Activated naive CD4-positive, alpha-beta T cell treated with anti-CD3 and anti-CD28 coated beads, Interleukin-2, amount 50 U/mL, for 16 hours (primary cell): ENCODE measurements around the gene C5orf58.
"Not testable (repeated sequence)": the region's sequence is repeated elsewhere in the genome, so short reads cannot be mapped to it uniquely, and the experiment has no call there.

Experiments
- DNase-seq: peaks from one replicate; pipeline ENCODE4 v3.0.0-alpha.2; 2020

The C5orf58 gene

DNA sequence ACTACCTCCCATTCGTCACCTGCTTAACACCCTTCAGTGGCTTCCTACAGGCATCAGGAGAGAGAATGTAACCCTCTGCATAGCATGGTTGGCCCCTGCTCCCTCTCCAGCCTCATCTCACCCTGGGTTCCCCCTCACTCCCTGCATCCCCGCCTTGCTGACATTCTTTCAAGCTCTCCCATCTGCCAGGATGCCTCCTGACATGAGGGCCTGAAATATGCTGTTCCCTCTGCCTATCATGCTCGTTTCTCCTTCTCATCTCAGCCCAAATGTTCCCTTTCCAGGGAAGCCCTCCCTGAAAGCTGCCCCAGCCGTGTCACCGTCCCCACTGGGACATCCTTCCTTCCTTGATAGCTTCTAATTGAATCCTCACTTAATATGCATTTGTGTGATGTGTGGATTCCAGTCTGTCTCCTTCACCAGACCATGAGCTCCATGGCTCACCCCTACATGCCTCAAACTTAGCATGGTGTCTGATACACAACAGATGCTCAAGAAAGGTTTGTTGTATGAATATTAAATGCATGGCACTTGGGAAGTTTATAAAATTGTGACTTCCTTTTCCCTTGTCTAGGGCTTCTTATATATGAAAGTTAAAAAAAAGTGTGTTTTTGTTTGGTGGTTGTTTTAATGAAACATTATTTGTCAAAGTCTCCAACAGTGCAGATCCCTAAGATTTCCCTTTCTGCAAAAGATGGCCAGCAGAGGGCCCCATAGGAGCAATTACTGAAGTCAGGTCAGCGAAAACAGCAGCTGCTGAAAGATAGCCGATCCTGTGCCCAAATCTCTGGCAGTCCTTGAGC lies 7.3 kb upstream of the C5orf58 start:
- DNase-seq = peak; percentile 77

DNA sequence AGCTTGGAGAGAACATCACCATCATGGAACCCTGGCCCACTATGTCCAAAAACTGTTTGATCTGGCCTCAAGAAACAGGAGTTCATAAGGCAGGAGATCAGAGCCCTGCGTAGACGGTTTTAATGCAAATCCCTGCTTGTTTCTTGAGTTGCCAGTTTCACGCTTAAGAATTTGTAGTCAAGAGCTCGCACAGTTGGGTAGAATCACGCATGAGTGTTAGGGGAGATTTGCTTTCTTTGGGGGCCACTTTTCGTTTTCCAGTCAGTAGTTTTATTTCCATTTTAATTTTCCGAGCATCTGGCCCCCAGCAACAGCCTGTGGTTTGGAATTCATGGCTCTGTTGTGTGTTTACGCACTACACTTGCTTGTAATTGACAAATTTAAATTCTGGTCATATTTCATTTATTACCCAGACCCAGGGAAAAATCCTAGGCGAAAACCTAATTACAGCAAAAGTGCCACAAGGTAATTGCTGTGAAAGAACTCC lies 6.6 kb upstream of the C5orf58 start:
- DNase-seq = no peak

DNA sequence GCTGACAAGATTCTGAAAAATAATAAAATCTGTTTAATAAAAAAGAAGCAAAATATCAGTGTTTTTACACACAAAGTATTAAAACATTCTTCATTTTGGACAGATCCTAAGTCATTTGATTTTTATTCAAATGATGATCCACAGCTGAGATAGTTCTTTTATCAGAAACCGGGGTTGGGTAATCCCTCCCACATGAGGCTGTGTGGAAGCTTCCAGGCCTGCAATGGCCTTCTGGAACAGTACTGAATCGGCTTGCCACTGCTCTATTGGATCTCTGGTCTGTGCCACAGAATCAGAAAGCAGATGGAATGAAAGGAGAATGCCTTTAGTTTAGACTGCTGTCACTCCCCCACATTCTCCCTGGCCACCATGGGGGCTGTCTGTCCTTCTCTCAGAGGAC lies 6.1 kb upstream of the C5orf58 start:
- DNase-seq = no peak

DNA sequence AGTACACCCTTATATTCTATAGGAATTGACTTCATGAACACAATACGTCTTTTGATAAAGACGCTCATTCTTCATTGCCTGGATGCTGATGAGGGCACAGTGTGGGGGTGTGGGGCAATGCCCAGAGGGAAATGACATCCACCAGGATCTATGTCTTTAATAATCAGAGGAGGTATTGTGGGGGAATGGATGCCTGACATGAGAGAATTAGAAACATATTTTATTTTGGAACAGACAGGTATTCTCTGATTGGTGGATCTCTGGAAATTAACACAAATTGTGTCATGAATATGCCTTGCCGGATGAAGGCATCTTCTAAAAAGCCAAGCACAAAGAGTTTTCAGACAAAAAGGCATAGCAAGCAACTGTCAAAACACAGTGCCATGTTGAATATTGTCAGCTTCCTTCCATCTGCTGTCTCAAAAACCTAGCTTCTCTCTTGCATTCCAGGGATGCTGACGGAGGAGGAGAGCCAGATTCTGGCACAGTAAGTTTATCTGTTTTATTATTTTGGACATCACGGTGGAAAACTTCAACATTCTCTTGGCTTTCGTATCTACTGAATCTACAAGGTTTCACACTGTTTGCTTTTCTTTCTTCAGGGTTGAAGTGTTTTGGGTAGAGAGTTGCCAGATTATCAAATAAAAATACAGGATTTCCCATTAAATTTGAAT lies 3.9 kb upstream of the C5orf58 start:
- DNase-seq = no peak

DNA sequence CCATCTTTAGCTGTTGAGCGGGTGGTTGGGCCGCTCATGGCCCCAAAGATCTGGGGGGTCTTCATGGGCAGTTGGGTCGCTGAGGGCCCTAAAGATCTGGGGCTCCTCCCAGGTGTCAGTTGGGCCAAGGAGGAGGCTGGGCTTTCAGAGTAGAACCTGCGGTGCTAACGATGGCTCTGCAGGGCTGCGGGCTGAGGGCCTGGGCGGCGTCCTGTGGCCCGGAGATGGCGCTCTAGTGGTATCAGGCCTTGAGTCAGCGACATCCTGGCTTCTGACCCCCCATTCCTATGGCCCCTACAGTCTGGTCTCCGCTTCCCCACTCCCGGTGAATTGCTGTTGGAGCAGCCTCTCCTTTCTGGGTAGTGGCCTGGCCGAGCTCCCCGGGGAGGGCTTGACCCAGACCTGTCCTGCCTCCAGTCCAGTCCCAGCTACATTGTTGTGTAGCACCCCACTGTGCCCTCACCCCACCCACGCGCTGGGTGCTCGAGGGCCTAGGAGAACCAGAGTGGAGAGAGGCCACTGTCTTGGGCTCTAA lies 640 bp downstream of the C5orf58 start:
- DNase-seq = no peak

DNA sequence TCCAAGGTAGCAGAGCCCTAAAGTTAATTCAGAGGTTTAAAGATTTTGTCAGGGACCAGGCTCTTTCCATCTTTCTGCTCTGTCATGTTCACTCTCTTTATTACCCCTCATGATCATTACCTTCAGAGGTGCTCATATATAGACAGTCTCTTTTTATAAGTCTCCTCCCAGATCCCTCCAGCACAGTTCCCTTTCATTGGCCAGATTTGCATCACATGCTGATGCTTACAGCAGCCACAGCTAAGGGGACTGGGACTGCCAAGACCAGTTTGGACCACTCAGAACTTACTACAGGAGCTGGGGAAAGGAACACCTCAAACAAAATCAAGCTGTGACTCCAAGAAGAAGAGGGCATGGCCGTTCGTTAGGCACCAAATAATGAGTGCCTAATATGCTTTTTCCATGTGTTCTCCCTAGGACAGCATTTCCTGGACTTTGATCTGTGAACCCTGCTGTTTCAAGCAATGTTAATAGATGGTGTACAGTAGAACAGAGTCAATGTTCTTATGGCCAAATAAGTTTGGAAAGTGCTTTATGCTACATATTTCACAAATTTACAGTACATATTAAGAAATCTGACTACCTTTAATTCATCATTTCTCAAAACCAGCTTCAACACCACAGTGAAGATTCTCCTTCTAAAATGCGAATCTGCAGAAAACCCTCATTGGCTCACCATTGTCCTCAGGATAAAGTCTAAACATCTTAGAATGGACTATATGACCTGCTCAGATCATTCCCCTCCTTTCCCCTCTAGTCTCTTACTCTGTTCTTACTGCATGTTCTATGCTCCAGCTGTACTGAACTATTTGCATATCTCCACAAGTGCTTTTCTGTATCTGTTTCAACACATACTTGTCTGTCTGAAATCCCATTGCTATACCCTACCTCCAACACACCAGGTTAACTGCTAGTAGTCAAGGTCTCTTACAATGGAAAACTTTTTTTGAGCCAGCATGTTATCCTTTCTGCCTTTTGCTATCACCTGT lies 3.4 kb downstream of the C5orf58 start:
- no peak for DNase-seq

DNA sequence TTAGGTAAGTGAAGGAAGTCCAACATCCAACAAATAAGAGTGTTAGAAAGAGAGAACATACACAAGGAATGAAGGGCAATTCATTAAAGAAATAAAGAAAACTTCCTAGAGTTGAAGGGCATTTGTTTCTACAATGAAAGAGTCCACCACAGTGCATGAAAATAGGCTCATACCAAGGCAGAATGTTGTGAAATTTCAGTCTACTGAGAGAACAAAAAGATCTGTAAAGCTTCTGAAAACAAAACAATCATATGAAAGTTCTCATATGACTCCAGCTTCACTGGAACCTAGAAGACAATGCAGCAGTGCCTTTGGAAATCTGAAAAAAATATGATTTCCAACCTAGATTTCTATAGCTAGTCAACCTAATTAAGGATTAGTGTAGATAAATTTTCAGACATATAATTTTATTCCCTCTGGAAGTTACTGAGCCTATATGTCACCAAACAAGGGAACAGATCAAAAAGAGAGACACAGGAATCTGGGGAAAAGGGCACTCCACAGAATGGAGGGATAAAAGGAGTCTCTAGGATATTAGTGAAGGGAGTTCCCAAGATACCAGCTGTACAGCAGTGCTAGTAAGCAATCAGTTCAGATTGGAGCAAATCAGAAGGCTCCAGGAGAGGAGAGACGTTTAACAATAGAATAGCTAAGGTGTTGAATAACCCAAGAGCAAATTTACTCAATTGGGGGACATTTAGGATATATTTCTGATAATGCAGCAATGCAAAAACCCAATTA lies 5.8 kb downstream of the C5orf58 start:
- DNase-seq = no peak

DNA sequence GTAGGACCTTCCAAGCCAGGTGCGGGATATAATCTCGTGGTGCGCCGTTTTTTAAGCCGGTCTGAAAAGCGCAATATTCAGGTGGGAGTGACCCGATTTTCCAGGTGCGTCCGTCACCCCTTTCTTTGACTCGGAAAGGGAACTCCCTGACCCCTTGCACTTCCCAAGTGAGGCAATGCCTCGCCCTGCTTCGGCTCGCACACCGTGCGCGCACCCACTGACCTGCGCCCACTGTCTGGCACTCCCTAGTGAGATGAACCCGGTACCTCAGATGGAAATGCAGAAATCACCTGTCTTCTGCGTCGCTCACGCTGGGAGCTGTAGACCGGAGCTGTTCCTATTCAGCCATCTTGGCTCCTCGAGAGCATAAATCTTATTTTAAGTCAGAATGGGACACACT lies 12.7 kb downstream of the C5orf58 start:
- not testable (repeated sequence) for DNase-seq

DNA sequence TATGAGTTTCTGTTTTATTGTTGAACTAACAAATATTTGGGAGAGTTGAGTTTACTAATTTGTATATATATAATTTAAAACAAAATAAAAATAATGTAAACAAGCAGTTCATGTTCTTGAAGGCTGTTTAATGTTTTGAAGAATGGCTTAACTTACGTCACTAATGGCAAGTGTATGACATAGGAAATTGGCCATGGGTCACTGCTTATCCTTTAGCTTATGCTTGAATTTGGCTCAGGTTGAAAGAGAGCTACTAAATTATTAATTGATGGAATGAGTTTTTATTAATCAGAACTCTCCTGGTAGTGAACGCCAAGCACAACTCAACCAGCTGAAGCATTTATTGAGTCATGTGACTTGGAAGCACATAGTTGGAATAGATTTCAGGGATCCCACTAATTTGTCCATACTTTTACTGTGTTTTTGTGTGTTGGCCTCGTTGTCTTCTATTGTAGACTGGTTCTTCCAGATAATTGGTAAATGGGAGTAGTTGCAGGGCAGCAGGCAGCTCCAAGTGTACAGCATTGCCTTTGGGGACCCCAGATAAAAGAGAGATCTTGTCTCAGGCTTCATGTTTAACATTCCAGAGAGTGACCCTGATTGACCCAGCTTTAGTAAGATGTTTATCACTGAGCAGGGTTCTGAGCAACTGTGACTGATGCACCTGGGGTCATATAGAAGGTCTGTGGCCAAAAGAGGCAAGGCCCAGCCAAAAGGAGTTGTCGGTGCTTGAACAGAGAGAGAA lies 13.5 kb downstream of the C5orf58 start:
- DNase-seq = no peak

DNA sequence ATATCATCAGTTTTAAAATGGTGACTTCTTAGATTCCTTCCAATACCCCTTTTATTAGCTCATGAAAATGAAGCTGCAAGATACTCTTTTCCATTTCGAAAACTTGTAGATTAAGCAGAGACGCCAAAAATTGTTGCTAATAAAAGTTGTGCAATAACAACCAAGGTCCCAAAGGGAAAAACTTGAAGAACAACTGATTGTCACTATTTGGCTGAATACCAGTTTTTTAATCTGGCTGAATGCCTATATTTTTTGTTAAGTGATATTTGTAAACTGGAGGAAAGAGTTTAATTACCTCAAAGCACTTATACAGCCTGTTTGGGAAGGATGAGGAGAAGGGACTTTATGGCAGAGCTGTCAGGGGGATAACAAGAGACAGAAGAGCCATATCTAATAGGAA lies 14.6 kb downstream of the C5orf58 start:
- no peak for DNase-seq

DNA sequence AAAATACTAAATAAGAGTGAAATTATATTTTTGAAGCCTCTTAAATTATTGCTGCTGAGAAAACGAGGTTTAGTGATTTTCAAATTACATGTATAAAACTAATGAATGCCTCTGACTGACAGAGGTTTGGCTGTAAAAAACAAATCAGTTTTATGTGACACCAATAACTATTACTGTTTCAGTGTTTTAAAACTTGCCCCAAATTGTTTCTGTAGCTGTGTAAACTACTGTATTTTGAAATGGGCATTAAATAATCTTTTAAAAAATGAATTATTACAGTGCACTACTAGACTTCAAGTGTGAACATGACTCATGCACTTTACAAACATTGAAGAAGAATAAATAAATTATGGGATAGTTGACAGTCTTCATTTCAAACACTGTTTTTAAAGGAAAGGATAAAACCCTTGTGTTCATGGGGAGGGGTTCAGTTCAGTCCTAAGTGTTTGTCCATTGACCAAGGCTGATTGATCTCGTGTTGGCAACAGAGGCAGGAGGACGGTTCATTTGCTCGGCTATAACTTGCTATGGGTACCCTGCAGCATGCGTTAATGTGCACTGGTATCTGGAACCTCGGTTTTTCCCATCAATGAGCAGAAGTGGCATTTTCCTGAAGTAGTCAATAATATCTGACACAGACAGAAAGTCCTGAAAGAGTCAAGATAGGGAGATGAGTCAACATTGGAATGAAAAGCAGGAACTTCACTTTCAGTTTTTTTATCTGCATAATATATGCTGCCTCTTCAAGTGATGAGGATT lies 15.6 kb downstream of the C5orf58 start:
- no peak for DNase-seq

DNA sequence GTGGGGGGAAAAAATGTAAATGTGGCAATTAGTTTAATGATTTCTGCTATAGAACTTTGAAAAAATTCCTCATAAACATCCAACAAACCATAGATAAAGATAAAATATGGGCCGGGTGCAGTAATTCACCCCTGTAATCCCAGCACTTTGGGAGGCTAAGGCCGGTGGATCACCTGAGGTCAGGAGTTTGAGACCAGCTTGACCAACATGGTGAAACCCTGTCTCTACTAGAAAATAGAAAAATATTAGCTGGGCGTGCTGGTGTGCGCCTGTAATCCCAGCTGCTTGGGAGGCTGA lies 16.1 kb downstream of the C5orf58 start:
- not testable (repeated sequence) for DNase-seq

DNA sequence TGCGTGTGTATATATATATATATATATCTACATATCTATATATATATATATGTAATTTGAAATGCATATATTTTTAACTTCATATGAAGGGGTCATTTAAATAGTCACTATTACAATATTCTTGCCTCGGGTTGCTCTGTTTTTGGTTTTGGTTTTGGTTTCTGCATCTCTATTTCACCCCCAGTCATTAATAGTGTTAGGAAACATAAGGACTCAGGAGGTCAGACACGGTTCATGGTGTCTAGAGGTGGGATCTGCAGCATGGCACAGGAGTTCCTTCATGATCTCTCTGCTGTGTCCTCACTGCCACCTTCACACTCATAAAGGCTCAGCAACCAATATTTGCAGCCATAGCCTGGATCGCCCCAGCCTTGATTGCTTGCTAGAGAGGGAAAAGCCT lies 16.6 kb downstream of the C5orf58 start:
- no peak for DNase-seq

DNA sequence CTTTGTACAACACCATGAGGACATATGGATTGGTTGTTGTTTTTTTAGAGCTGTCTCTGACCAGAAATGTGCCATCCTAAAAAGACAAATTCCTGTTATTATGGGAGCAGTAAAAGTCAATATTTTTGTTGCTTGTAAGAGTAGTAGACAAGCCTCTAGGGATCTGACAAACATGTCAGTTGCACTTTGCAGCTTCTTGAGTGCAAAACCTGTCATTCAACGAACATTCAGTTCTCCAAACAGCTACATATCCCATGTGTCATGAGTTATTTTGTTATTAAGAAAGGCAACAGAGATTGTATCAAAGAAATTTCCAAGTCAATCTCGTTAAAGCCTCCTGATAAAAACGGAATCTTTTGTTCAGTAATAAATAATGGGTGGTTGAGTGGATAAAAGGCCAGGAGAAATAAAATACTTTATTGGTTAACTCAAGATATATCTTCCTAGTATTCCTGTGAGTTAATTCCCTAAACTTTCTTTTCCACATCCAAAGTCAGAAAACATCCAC lies 18.1 kb downstream of the C5orf58 start:
- DNase-seq = no peak

DNA sequence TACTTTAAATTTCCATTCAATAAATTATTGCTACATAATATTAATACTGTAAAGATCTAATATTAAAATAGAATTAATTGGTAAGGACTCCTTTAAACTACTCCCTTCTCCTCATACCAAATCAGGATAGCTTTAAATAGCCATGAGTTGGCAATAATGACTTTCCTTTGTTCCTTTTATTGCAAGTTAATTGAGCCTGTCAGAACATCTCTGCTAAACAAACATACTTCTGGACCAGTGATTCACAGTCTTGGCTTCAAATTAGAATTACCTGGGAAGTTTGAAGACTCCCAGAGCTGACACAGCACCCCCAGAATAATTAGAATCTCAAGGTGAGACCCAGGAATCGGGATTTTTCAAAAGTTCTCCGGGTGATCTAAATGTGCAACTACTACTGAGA lies 18.7 kb downstream of the C5orf58 start:
- no peak for DNase-seq

DNA sequence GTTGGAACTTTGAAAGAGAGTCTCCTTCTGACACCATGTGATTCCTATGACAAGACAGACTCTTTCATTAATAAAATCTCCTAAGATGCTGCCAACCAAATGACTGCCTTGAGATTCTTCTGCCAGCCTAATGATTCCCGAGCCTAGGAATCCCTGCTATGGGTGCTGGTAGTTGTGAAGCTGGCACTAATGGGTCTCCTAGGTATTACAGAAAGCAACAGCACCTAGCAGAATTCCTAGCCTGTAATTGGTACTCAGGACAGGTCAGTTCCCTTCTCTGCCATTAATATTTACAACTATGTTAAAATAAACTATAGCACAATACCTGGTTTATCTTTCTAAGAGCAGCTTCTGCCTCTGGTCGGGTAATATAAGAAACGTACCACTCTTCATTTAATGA lies 19.3 kb downstream of the C5orf58 start:
- no peak for DNase-seq

DNA sequence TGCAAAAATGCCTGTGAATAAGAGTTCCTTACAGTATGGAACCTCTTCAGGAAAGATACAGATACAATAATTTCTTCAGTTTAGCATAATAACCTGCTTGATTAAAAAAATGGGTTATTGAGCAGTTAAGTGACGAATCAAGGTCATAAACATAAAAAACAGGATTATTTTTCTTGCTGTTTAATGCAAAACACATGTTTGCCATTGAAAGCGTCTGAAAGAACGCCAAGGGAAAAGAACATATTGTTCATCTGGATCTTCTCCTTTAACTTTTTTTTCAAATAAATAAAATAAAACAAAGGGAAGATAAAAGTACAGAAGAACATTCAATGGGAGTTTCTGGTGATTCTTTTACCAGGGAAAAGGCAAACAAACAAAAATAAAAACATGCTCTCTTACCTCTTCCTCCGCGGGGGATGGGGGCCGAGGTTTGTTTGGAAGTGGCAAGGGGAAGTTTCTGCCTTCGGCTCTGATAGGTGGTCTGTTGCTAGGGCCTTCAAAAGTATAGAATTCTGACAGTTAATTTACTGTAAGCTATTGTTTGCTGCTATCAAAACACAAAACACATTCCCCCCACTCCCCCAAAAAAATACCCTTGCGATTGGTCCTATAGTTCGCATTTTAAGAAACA lies 20.1 kb downstream of the C5orf58 start:
- no peak for DNase-seq

DNA sequence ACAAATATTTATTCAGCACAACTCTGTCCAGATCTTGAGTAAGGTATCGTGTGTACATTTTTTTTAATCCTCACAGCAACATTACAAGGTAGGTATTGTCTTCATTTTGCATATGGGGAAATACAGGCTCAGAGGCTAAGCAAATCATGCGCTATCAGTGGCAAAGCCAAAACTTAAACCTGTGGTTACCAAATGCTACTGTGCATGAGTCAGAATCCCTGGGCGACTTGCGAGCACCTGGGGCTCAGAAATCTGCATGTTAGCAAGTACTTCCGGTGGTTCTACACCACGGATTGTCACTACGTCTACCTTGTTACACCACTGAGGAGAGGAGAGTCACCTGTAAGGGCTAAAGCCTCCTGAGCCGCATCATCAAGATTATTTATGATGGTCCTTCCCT lies 21.3 kb downstream of the C5orf58 start:
- peak; percentile 65 for DNase-seq

DNA sequence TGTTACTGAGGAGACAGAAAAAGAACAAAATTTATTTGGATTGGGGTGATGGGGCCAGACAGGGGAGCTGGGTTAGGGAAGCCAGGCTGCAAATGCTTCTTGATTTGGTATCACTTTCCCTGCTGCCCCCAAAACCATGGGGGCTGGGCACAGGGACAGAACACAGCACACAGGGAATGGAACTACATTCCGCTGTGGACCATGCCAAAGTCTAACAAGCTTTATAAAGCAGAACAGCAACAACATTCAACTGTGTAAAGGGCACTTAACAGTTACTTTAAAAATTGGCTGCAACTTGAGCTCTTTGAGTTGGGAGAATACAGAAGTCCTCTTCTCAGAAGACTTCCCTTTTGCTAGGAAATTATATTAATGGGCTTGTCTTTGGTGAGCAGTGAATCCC lies 23.8 kb downstream of the C5orf58 start:
- no peak for DNase-seq

DNA sequence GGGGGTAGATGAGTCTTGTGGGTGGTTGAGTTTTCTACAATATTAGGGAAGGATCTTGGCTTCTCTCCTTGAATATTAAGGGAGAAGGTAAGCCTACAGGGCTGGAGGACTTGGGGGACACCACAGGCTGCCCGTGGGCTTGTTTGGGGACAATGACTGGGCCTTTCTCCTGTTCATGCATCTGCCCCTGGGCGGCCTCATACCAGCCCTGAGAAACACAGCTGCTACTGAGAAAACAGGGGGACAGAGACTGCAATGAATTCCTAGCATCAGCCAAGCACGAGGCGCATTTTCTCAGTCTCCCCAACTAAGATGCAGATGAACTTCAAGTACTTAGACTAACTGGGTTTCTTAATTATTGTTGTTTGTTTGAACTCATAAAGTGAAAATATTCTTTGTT lies 24.6 kb downstream of the C5orf58 start:
- no peak for DNase-seq
